ENCODE data around the gene RND2. TPM values are rescaled to one million over a fixed set of nuclear protein-coding genes. Genes with fewer than 3 reads are reported as not detected.
"Not testable (repeated sequence)": the region's sequence is repeated elsewhere in the genome, so short reads cannot be mapped to it uniquely, and the experiment has no call there.

Gene RND2
- total and polyA plus RNA-seq, 2 donors (not counting 1 experiment from before 2014, with no cell fraction given): 0.54 to 0.99 TPM

GRCh38 chr17:42989726-42990652 lies 35.0 kb upstream of the RND2 start:
- peak in 1 of 2 donors; percentile 36 for DNase-seq (ENCODE audit: low read depth in 2 of 2)
- peaks cover 10% of the 10 kb centered on the region for H3K36me3 ChIP-seq (ENCODE audit: control insufficient read depth, insufficient read depth, low read length)
- TF ChIP-seq, protein P1, sequence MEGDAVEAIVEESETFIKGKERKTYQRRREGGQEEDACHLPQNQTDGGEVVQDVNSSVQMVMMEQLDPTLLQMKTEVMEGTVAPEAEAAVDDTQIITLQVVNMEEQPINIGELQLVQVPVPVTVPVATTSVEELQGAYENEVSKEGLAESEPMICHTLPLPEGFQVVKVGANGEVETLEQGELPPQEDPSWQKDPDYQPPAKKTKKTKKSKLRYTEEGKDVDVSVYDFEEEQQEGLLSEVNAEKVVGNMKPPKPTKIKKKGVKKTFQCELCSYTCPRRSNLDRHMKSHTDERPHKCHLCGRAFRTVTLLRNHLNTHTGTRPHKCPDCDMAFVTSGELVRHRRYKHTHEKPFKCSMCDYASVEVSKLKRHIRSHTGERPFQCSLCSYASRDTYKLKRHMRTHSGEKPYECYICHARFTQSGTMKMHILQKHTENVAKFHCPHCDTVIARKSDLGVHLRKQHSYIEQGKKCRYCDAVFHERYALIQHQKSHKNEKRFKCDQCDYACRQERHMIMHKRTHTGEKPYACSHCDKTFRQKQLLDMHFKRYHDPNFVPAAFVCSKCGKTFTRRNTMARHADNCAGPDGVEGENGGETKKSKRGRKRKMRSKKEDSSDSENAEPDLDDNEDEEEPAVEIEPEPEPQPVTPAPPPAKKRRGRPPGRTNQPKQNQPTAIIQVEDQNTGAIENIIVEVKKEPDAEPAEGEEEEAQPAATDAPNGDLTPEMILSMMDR (conservative IDR thresholded peaks at IDR 0.05 in 1 of 2, IDR thresholded peaks at IDR 0.05 in 1 of 2; ENCODE audit: low read depth in 1 of 2, low read length in 2 of 2): no peak
- TF ChIP-seq EZH2 (IDR thresholded peaks at IDR 0.05; ENCODE audit: low read length, missing control alignments): no peak
- H3K27ac ChIP-seq (ENCODE audit: insufficient read depth, low read length): no peak overlapping the region
- no peak overlapping the region for H3K4me3 ChIP-seq (replicated peaks in 1 of 4; ENCODE audit: control extremely low read depth in 1 of 4, insufficient read depth in 1 of 4, low read depth in 3 of 4, low read length in 4 of 4)
- H3K27me3 ChIP-seq (ENCODE audit: control insufficient read depth, insufficient read depth, low read length): no peaks in the 10 kb centered on the region
- no peak overlapping the region for H2AFZ ChIP-seq (ENCODE audit: low read length)
- no peak overlapping the region for H3K9ac ChIP-seq (ENCODE audit: insufficient read depth, low read length)
- H3K4me2 ChIP-seq (ENCODE audit: extremely low read depth, insufficient read depth, low read length): peak overlapping the region; percentile 23
- no peaks in the 10 kb centered on the region for H3K9me3 ChIP-seq (ENCODE audit: control insufficient read depth, insufficient read depth, low read depth, low read length)
- H4K20me1 ChIP-seq (ENCODE audit: control insufficient read depth, extremely low read depth, insufficient read depth, low read length): no peaks in the 10 kb centered on the region
- H3K79me2 ChIP-seq (ENCODE audit: control insufficient read depth, insufficient read depth, low read length): no peaks in the 10 kb centered on the region
- H3K4me1 ChIP-seq (ENCODE audit: control insufficient read depth, extremely low read depth, insufficient read depth, low read length): peaks cover 7% of the 10 kb centered on the region

GRCh38 chr17:42991471-42991870 lies 33.6 kb upstream of the RND2 start:
- Histone ChIP-seq H3K4me2 (ENCODE audit: extremely low read depth, insufficient read depth, low read length) (no peak overlapping the region), H3K9ac (ENCODE audit: insufficient read depth, low read length) (no peak overlapping the region), H3K79me2 (ENCODE audit: control insufficient read depth, insufficient read depth, low read length) (no peaks in the 10 kb centered on the region), H4K20me1 (ENCODE audit: control insufficient read depth, extremely low read depth, insufficient read depth, low read length) (no peaks in the 10 kb centered on the region), H3K36me3 (ENCODE audit: control insufficient read depth, insufficient read depth, low read length) (peaks cover 10% of the 10 kb centered on the region), H3K4me1 (ENCODE audit: control insufficient read depth, extremely low read depth, insufficient read depth, low read length) (peaks cover 7% of the 10 kb centered on the region), H3K27ac (ENCODE audit: insufficient read depth, low read length) (no peak overlapping the region), H2AFZ (ENCODE audit: low read length) (no peak overlapping the region), H3K4me3 (replicated peaks in 1 of 4; ENCODE audit: control extremely low read depth in 1 of 4, insufficient read depth in 1 of 4, low read depth in 3 of 4, low read length in 4 of 4) (no peak overlapping the region), H3K27me3 (ENCODE audit: control insufficient read depth, insufficient read depth, low read length) (no peaks in the 10 kb centered on the region), H3K9me3 (ENCODE audit: control insufficient read depth, insufficient read depth, low read depth, low read length) (no peaks in the 10 kb centered on the region)
- TF ChIP-seq, protein P1 (conservative IDR thresholded peaks at IDR 0.05 in 1 of 2, IDR thresholded peaks at IDR 0.05 in 1 of 2; ENCODE audit: low read depth in 1 of 2, low read length in 2 of 2): no peak
- TF ChIP-seq EZH2 (IDR thresholded peaks at IDR 0.05; ENCODE audit: low read length, missing control alignments): no peak
- no peak for DNase-seq (ENCODE audit: low read depth in 2 of 2)

- no peak for DNase-seq (ENCODE audit: low read depth in 2 of 2)
- no peak overlapping the region for H3K4me3 ChIP-seq (replicated peaks in 1 of 4; ENCODE audit: control extremely low read depth in 1 of 4, insufficient read depth in 1 of 4, low read depth in 3 of 4, low read length in 4 of 4)
- no peaks in the 10 kb centered on the region for H3K79me2 ChIP-seq (ENCODE audit: control insufficient read depth, insufficient read depth, low read length)
- H3K4me1 ChIP-seq (ENCODE audit: control insufficient read depth, extremely low read depth, insufficient read depth, low read length): peaks cover 12% of the 10 kb centered on the region
- H3K27me3 ChIP-seq (ENCODE audit: control insufficient read depth, insufficient read depth, low read length): no peaks in the 10 kb centered on the region
- H3K36me3 ChIP-seq (ENCODE audit: control insufficient read depth, insufficient read depth, low read length): peaks cover 10% of the 10 kb centered on the region
- H4K20me1 ChIP-seq (ENCODE audit: control insufficient read depth, extremely low read depth, insufficient read depth, low read length): no peaks in the 10 kb centered on the region
- H3K27ac ChIP-seq (ENCODE audit: insufficient read depth, low read length): no peak overlapping the region
- no peak overlapping the region for H3K9ac ChIP-seq (ENCODE audit: insufficient read depth, low read length)
- no peak for TF ChIP-seq EZH2 (IDR thresholded peaks at IDR 0.05; ENCODE audit: low read length, missing control alignments)
- TF ChIP-seq, protein P1 (conservative IDR thresholded peaks at IDR 0.05 in 1 of 2, IDR thresholded peaks at IDR 0.05 in 1 of 2; ENCODE audit: low read depth in 1 of 2, low read length in 2 of 2): no peak
- no peak overlapping the region for H2AFZ ChIP-seq (ENCODE audit: low read length)
- no peak overlapping the region for H3K4me2 ChIP-seq (ENCODE audit: extremely low read depth, insufficient read depth, low read length)
- no peaks in the 10 kb centered on the region for H3K9me3 ChIP-seq (ENCODE audit: control insufficient read depth, insufficient read depth, low read depth, low read length)
Observed at GRCh38 chr17:42992872-42993271, 32.2 kb upstream of the RND2 start.

- not testable (repeated sequence) for H3K4me2 ChIP-seq (ENCODE audit: extremely low read depth, insufficient read depth, low read length); H4K20me1 ChIP-seq (ENCODE audit: control insufficient read depth, extremely low read depth, insufficient read depth, low read length); H3K4me3 ChIP-seq (replicated peaks in 1 of 4; ENCODE audit: control extremely low read depth in 1 of 4, insufficient read depth in 1 of 4, low read depth in 3 of 4, low read length in 4 of 4); H2AFZ ChIP-seq (ENCODE audit: low read length); H3K36me3 ChIP-seq (ENCODE audit: control insufficient read depth, insufficient read depth, low read length); H3K9ac ChIP-seq (ENCODE audit: insufficient read depth, low read length); H3K27ac ChIP-seq (ENCODE audit: insufficient read depth, low read length); H3K27me3 ChIP-seq (ENCODE audit: control insufficient read depth, insufficient read depth, low read length); H3K79me2 ChIP-seq (ENCODE audit: control insufficient read depth, insufficient read depth, low read length); H3K9me3 ChIP-seq (ENCODE audit: control insufficient read depth, insufficient read depth, low read depth, low read length); DNase-seq (ENCODE audit: low read depth in 2 of 2)
- H3K4me1 ChIP-seq (ENCODE audit: control insufficient read depth, extremely low read depth, insufficient read depth, low read length): peaks cover 12% of the 10 kb centered on the region
Observed at GRCh38 chr17:42993913-42994312, 31.1 kb upstream of the RND2 start.
